Measurements from ENCODE around the gene UNG.

UNG gene

DNA sequence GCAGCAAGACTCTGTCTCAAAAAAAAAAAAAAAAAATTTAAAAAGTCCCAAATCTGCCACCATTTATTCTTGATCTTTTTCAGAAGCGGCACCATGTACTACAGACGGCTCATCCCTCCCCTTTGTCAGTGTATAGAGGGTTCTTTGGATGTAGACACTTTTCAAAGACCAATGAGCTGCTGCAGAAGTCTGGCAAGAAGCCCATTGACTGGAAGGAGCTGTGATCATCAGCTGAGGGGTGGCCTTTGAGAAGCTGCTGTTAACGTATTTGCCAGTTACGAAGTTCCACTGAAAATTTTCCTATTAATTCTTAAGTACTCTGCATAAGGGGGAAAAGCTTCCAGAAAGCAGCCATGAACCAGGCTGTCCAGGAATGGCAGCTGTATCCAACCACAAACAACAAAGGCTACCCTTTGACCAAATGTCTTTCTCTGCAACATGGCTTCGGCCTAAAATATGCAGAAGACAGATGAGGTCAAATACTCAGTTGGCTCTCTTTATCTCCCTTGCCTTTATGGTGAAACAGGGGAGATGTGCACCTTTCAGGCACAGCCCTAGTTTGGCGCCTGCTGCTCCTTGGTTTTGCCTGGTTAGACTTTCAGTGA lies 12.5 kb downstream of the UNG start:
- CTCF ChIA-PET = interaction anchor here (1.2 to 3.5 kb wide), 4 partner anchors 9 to 251 kb away, joined by 3 to 25 read pairs (median 4); no protein-coding TSS in a partner anchor
- no peak for DNase-seq (ENCODE audit: extremely low spot score)
- TF ChIP-seq, protein P1, sequence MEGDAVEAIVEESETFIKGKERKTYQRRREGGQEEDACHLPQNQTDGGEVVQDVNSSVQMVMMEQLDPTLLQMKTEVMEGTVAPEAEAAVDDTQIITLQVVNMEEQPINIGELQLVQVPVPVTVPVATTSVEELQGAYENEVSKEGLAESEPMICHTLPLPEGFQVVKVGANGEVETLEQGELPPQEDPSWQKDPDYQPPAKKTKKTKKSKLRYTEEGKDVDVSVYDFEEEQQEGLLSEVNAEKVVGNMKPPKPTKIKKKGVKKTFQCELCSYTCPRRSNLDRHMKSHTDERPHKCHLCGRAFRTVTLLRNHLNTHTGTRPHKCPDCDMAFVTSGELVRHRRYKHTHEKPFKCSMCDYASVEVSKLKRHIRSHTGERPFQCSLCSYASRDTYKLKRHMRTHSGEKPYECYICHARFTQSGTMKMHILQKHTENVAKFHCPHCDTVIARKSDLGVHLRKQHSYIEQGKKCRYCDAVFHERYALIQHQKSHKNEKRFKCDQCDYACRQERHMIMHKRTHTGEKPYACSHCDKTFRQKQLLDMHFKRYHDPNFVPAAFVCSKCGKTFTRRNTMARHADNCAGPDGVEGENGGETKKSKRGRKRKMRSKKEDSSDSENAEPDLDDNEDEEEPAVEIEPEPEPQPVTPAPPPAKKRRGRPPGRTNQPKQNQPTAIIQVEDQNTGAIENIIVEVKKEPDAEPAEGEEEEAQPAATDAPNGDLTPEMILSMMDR (IDR thresholded peaks at IDR 0.05; ENCODE audit: control extremely low read depth, extremely low read depth, low read depth, missing control alignments) = no peak
- POLR2A ChIA-PET = no interaction called here

DNA sequence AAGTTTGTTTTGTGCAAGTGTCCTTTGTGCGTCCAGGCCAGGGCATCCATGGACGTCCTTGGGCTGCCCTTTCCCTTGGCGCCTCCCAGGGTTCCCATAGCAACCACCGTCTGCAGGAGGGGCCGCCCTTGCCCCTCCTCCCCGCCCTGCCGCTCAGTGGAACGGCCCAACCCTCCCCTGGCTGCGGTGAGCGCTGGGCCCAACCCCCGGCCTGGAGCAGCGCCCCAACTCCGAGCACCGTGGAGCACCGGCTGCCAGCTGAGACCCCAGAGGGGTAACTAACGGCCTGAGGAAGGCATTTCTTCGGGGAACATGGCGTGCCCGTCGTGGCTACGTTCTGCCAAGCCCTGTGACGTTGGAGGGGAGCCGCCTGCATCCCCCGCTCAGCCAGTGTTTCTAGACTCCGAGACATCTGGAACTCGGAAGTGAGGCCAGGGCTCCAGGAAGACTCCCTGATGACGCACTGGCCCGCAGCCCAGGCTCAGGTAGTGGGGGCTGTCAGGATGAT lies 13.6 kb downstream of the UNG start:
- peak; percentile 68 for DNase-seq (ENCODE audit: extremely low spot score)
- POLR2A ChIA-PET = no interaction called here
- CTCF ChIA-PET = interaction anchor here (0.7 to 3.5 kb wide), 17 partner anchors 9 to 1047 kb away, joined by 3 to 25 read pairs (median 5); partner anchors contain the start of genes ALKBH2 and USP30
- TF ChIP-seq, protein P1 (IDR thresholded peaks at IDR 0.05; ENCODE audit: control extremely low read depth, extremely low read depth, low read depth, missing control alignments) = no peak

DNA sequence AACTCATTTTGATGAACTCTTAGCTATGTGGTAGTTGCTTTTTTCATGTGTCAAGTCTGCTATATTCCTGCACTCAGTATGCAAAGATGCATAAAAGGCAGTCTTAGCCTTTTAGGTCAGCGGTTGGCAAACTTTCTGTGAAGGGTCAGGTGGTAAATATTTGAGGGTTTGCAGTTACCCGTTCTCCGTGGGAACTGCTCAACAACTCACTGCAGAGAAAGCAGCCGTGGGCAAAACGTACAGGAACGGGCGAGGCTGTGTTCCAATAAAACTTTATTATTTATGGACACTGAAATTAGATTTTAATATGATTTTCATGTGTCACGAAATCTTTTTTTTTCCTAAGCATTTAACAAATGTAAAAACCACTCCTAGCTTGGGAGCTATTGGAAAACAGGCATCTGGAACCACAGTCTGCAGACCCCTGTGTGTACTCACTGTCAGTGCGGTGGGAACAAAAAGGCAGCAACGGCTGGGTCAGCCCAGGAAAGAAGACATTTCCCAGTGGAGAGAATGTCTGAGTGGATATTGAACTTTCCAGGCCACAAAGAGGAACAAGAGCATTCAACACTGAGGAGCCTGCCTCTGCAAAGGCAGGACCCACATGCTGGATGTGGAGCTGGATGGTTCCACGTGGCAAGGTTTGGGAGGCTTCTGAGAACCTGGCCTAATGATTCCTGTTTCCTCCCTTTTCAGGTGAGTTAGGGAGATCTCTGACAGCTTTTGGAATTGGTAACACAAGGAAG lies 15.5 kb downstream of the UNG start:
- DNase-seq (ENCODE audit: extremely low spot score) = no peak
- POLR2A ChIA-PET = interaction anchor here (0.6 to 0.7 kb wide), 3 partner anchors 63 to 1012 kb away, joined by 3 read pairs; no protein-coding TSS in a partner anchor
- TF ChIP-seq, protein P1 (IDR thresholded peaks at IDR 0.05; ENCODE audit: control extremely low read depth, extremely low read depth, low read depth, missing control alignments) = no peak
- CTCF ChIA-PET = interaction anchor here (0.9 to 3.5 kb wide), 20 partner anchors 8 to 604 kb away, joined by 3 to 25 read pairs (median 5); partner anchors contain the start of gene ALKBH2

DNA sequence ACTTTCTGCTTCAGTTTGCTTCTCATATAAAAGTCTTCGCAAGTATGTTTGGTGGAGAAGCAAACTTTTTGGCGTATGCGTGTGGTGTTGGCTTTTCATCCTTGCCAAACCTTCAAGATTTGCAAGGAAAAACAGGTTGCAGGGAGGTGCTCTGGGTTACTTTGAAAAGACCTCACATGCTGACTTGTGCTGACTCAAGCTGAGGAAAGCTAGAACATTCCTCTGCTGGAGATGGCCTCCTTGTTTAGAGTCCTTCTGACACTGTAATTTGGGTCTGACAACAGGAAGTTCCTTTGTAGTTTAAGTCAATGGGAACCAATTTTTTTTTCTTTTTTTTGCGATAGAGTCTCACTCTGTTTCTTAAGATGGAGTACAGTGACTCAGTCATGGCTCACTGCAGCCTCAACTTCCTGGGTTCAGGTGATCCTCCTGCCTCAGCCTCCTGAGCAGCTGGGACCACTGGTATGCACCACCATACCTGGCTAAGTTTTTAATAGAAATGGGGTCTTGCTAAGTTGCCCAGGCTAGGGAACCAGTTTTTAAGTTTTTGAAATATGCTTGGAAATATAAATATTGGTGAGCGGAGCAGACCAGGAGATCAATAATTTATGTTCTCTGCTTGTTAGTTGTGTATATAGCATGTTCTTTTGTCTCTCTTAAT lies 16.4 kb downstream of the UNG start:
- ChIA-PET CTCF (interaction anchor here (2.3 to 3.3 kb wide), 3 partner anchors 22 to 272 kb away, joined by 8 to 17 read pairs (median 14); partner anchors contain the start of gene ALKBH2), POLR2A (no interaction called here)
- no peak for DNase-seq (ENCODE audit: extremely low spot score)
- TF ChIP-seq, protein P1 (IDR thresholded peaks at IDR 0.05; ENCODE audit: control extremely low read depth, extremely low read depth, low read depth, missing control alignments) = no peak

DNA sequence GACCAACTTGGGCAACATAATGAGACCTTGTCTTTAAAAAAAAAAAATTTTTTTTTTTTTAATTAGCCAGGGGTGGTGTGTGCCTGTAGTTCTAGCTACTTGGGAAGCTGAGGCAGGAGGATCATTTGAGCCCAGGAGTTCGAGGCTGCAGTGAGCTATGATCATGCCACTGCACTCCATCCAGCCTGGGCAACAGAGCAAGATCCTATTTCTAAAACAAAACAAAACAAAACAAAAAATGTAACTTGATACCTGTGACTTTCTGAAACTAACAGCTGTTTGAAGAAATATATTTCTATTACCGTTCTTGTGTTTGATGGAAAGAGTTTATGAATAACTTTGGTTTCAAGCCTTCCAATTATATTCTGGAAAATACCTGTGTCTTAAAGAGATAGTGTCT lies 17.2 kb downstream of the UNG start:
- no peak for DNase-seq (ENCODE audit: extremely low spot score)
- TF ChIP-seq, protein P1 (IDR thresholded peaks at IDR 0.05; ENCODE audit: control extremely low read depth, extremely low read depth, low read depth, missing control alignments) = no peak
- POLR2A ChIA-PET = no interaction called here
- CTCF ChIA-PET = interaction anchor here (1.2 to 3.3 kb wide), 3 partner anchors 14 to 280 kb away, joined by 3 to 14 read pairs (median 4); no protein-coding TSS in a partner anchor

DNA sequence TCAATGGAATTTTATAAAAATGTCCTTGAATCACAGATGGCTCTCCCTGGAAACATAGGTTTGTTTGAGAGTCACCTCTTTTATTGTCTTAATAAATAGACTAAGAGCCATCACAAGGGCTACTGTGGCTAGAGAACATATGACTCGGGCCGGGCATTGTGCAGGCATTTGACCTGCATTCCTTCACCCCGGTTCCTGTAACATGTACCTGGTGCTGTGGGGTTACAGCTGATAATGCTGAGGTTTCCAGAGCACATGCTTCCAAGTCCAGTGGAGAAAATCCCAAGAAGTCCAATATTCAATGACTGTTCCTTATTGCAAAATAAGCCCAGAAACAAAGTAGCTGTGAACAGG lies 18.0 kb downstream of the UNG start:
- no peak for DNase-seq (ENCODE audit: extremely low spot score)
- TF ChIP-seq, protein P1 (IDR thresholded peaks at IDR 0.05; ENCODE audit: control extremely low read depth, extremely low read depth, low read depth, missing control alignments) = no peak
- POLR2A ChIA-PET = no interaction called here
- CTCF ChIA-PET = interaction anchor here (1.2 to 1.4 kb wide), 2 partner anchors 14 to 279 kb away, joined by 3 to 4 read pairs; no protein-coding TSS in a partner anchor
